Measurements from ENCODE around the gene DSG2.

DNA sequence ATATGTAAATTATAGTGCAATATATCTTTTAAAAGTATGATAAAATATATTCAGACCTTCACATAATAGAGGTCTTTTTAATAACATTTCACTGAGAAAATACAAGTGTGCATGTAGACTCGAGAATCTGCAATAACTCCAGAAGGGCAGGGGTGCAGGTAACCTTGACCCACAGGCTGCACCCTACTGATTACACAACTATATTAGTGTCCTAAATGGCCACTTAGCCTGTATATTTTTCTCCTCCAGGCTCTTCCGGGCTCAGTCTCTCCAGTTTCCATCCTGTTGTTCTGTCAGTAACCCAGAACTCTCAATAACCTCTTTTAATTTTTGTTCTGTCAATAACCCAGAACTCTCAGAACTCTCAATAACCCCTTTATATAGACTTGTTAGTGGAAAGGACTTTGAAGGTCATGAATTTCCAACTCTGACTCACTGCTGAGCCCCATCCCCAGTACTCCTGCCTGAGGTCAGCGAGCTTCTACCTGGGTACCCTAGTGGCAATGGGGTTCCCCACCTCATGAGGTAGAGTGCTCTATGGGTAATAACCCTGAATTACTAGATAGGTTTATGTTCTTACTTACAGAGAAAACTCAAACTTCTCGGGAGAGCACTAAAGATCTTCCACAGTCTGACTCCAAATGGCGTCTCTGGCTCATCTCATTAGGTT lies 85.3 kb downstream of the DSG2 start:
- TF ChIP-seq POLR2A (IDR thresholded peaks at IDR 0.05) (no peak), POLR2AphosphoS5 (IDR thresholded peaks at IDR 0.05) (no peak)
- TF ChIP-seq, protein P1, sequence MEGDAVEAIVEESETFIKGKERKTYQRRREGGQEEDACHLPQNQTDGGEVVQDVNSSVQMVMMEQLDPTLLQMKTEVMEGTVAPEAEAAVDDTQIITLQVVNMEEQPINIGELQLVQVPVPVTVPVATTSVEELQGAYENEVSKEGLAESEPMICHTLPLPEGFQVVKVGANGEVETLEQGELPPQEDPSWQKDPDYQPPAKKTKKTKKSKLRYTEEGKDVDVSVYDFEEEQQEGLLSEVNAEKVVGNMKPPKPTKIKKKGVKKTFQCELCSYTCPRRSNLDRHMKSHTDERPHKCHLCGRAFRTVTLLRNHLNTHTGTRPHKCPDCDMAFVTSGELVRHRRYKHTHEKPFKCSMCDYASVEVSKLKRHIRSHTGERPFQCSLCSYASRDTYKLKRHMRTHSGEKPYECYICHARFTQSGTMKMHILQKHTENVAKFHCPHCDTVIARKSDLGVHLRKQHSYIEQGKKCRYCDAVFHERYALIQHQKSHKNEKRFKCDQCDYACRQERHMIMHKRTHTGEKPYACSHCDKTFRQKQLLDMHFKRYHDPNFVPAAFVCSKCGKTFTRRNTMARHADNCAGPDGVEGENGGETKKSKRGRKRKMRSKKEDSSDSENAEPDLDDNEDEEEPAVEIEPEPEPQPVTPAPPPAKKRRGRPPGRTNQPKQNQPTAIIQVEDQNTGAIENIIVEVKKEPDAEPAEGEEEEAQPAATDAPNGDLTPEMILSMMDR (IDR thresholded peaks at IDR 0.05 in 8 of 11, conservative IDR thresholded peaks at IDR 0.05 in 3 of 11) = no peak
